SH-SY5Y (cell line): Measurements from ENCODE around the gene TERT.

Source experiments
- GATA2 ChIP-seq: IDR thresholded peaks from 2 replicates; pipeline ENCODE4 v1.6.1; 2011; ENCODE audit warnings: mild to moderate bottlenecking, low read depth, low read length
- GATA3 ChIP-seq: IDR thresholded peaks from 2 replicates; pipeline ENCODE4 v1.6.1; 2011; ENCODE audit warnings: low read depth, mild to moderate bottlenecking, low read length, moderate library complexity

The TERT gene

DNA sequence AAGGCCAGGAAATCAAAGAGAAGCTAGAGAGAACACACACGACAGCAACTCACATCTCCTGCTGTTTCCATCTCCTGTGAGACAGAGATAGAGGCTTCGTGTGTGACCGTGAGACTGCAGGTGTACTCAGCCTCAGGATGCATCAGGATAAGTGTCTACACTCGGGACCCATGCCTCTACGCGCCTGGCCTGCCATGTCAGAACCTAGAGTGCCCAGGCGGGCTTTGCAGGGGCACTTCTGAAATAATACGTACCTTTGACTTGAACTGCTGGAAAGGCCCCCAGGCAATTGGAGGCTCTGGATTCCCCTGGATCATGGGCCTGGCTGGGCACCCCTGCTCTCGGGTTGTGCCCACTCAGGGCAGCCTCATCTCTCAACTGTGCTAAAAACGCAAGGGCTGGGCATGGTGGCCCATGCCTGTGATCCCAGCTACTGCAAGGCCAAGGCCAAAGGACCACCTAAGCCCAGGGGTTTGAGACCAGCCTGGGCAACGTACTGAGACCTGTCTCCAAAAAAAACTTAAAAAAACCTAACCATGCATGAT, 37.1 kb upstream of the TERT start:
- TF ChIP-seq GATA2 = no peak
- no peak for TF ChIP-seq GATA3

GRCh38 chr5:1330847-1331831, 36.3 kb upstream of the TERT start:
- TF ChIP-seq GATA2 (no peak), GATA3 (no peak)

DNA sequence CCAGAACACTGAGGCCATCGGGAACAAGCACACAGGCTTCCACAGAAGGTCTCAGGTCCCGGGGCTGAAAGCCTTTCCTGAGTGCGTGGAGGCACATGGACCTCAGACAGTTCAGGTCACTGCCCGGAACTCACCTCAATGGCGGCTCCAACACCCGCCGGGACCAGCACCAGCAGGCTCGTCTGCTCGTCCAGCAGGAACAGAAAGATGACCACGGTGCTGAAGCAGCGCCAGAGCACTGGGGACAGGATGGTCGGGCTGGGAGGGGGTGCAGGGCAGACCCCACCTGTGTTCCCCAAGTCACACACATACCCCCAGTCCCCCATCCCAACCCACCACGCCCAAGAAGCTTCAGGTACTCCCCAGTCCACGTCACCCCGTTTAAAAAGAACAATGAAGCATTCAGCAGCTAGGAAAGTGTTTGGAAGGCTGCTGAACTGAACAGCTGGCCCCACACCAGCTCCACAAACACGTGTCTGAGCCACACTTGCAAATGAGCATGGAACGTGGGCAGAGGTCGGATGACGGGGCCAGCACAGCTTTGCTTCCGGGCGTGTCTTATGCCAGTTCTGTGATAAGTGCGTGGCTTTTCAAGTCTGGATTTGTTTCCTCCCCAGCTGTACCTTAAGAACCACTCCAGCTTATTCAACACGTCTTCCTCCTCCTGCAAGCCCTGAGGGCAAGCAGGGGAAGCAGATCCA, 35.4 kb upstream of the TERT start:
- TF ChIP-seq GATA2 (no peak), GATA3 (no peak)

DNA sequence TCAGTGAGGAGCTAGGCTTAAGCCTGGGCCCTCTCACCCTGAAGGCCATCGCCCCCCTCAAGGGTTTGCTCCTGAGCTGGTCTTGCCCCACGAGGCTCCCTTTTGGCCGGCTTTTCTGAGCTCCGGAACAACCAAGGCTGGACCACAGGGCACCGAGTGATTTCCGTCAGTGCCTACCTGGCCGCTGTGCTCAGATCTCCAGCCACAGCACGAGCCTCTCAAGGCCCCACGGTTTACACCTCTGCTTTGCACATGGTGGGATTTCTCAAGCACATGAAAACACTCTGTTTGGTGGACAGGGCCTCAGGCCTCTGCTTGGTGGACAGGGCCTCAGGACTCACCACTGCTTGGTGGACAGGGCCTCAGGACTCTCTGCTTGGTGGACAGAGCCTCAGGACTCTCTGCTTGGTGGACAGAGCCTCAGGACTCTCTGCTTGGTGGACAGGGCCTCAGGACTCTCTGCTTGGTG, 34.3 kb upstream of the TERT start:
- TF ChIP-seq GATA2 (no peak), GATA3 (no peak)

DNA sequence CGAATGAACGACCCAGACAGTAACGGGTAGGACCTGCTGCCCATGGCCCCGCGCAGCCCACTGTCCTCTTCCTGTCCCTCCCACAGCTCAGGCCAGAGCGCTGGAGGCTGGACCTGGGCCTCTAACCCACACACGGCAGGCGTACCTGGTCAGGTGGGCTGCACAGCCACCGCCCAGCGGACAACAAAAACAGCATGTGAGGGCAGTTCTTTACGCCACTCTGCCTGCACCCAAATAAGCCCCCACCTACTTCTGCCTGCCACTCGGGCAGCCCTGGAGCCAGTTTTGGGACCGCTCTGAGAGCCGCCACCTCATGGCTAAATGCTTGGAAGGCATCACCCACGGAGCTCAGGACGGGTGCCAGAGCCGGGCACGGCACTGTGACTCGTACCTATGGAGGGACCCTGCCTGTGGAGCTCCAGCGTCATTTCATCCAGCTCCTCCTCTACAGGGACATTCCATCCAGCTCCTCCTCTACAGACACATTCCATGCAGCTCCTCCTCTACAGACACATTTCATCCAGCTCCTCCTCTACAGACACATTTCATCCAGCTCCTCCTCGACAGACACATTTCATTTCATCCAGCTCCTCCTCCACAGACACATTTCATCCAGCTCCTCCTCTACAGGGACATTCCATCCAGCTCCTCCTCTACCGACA, 31.1 kb upstream of the TERT start:
- TF ChIP-seq GATA3 (no peak), GATA2 (no peak)

GRCh38 chr5:1325191-1325741, 30.4 kb upstream of the TERT start:
- TF ChIP-seq GATA3 = no peak
- TF ChIP-seq GATA2 = no peak

GRCh38 chr5:1324719-1325190, 29.9 kb upstream of the TERT start:
- TF ChIP-seq GATA3 = no peak
- TF ChIP-seq GATA2 = no peak

GRCh38 chr5:1324301-1324700, 29.4 kb upstream of the TERT start:
- TF ChIP-seq GATA2 (no peak), GATA3 (no peak)

DNA sequence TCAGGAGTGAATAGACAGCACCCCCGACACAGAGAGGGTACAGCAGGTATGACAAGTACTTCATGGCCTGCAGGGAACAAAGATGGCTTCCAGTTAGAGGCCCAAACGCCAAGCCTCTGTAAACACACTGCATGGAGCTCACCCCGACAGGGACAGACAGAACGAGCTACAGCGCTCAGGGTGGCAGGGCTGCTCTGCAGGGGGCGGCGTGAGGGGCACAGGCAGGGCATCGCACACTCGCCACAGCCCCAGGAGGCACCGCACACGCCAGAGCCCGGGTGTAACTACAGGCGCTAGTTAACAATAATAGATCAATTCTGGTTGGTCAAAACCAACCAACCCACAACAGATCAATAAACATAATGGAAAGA, 28.9 kb upstream of the TERT start:
- TF ChIP-seq GATA3 = no peak
- no peak for TF ChIP-seq GATA2

DNA sequence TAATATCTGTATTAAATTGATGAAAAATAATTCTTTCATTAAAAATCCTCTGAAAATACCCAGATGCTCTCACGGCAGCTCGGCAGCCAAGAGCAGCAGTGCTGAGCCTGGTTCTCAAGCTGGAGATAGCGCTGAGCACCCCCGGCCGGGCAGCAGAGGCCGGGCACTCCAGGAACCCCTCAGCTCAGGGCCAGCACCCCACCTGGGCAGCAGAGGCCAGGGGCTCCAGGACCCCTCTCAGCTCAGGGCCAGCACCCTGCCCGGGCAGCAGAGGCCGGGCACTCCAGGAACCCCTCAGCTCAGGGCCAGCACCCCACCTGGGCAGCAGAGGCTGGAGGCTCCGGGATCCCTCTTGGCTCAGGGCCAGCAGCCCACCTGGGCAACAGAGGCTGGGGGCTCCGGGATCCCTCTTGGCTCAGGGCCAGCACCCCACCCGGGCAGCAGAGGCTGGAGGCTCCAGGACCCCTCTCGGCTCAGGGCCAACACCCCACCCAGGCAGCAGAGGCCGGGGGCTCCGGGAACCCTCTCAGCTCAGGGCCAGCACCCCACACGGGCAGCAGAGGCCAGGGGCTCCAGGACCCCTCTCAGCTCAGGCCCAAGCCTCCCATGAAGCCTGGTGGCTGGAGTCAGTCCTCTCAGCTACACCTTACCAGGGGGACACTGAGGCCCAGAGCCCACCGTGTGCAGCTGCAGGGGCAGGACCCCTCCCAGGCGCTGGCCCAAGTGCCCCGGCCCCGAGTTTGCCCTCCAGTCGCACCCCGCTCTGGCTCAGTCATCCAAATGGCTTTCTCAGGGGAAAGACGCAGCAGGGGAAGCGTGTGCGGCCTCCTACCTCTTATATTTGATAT, 28.3 kb upstream of the TERT start:
- TF ChIP-seq GATA3 = no peak
- TF ChIP-seq GATA2 = no peak

- TF ChIP-seq GATA3 = no peak
- no peak for TF ChIP-seq GATA2
Observed at GRCh38 chr5:1322036-1322900, 27.4 kb upstream of the TERT start.

DNA sequence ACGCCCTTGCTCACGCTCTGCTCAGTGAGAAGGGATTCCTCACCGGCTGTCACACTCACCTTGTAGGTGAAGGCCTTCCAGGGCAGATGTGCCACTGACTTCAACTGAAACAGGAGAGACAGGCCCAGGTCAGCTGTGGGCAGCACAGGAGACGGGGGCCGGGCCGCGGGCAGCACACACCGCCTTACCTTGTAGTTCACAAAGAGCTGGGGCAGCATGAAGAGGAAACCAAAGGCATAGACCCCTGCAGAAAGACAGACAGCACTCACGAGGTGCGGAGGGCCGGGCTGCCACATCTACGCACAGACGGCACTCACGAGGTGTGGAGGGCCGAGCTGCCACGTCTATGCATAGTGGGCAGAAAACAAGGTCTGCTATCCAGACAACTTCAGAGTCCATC, 26.7 kb upstream of the TERT start:
- TF ChIP-seq GATA3 (no peak), GATA2 (no peak)
